Panc1 (cell line): Measurements from ENCODE around the gene ASMTL. TPM values are rescaled to one million over a fixed set of nuclear protein-coding genes. Genes with fewer than 3 reads are reported as not detected.

Source experiments
- ATAC-seq: fragments of 200-7000 bp; cut with Tn5 transposase; 2 replicates; pipeline ENCODE4 v1.9.1; 2020; ENCODE audit warnings: mild to moderate bottlenecking, moderate library complexity
- BruUV-seq: library from RNA; stranded (reverse); fragments of 400-500 nt; replicated peaks from 2 replicates; lab custom pipeline; 2021; lab: Mats Ljungman, UMichigan
- CTCF ChIA-PET: fragments of 300-600 bp; sonication (Branson Sonifier 250); formaldehyde crosslinking; loops from one replicate; lab custom pipeline; 2022; ENCODE audit warnings: antibody characterized with exemption; lab: Charles Lee
- POLR2A ChIA-PET: fragments of 300-600 bp; sonication (Branson Sonifier 250); formaldehyde crosslinking; loops from one replicate; lab custom pipeline; 2022; ENCODE audit warnings: antibody characterized with exemption; lab: Charles Lee
- DNase-seq: peaks from one replicate; pipeline ENCODE4 v3.0.0-alpha.2; 2010; ENCODE audit warnings: low read depth, low spot score
- H3K27ac ChIP-seq: 2 replicates; pipeline ENCODE4 v1.5.1; 2011; ENCODE audit warnings: mild to moderate bottlenecking, low read length, inconsistent platforms
- H3K27me3 ChIP-seq: fragments of 200-500 bp; sonication (Bioruptor generic); 2 replicates; pipeline ENCODE4 v1.6.0; 2014; ENCODE audit warnings: low read length, inconsistent platforms; ENCODE audit not compliant: control insufficient read depth, insufficient read depth
- H3K36me3 ChIP-seq: fragments of 200-500 bp; sonication (Bioruptor generic); 2 replicates; pipeline ENCODE4 v1.5.1; 2014; ENCODE audit warnings: inconsistent platforms, mild to moderate bottlenecking, low read length, moderate library complexity; ENCODE audit not compliant: control insufficient read depth, insufficient read depth
- H3K4me1 ChIP-seq: 2 replicates; pipeline ENCODE4 v1.5.1; 2011; ENCODE audit warnings: inconsistent platforms, mild to moderate bottlenecking, low read length, moderate library complexity; ENCODE audit not compliant: control insufficient read depth, insufficient read depth
- H3K4me3 ChIP-seq, 2 experiments: 2 replicates each; pipeline ENCODE4 v1.5.1; 2011 to 2012; ENCODE audit warnings: low read depth in 2 of 2, low read length in 2 of 2, mild to moderate bottlenecking in 2 of 2, inconsistent platforms in 1 of 2, moderate library complexity in 1 of 2
- H3K9me3 ChIP-seq: fragments of 200-500 bp; sonication (Bioruptor generic); 2 replicates; pipeline ENCODE4 v1.5.1; 2014; ENCODE audit warnings: low read depth, mild to moderate bottlenecking, inconsistent platforms, low read length, moderate library complexity; ENCODE audit not compliant: control insufficient read depth, insufficient read depth
- CTCF ChIP-seq: fragments of 450-650 bp; IDR thresholded peaks from 2 replicates; pipeline ENCODE4 v1.5.1; 2017; ENCODE audit warnings: mild to moderate bottlenecking
- POLR2AphosphoS5 ChIP-seq: IDR thresholded peaks from 2 replicates; pipeline ENCODE4 v1.6.1; 2012; ENCODE audit warnings: mild to moderate bottlenecking, low read depth, low read length, moderate library complexity
- SIN3A ChIP-seq: IDR thresholded peaks from 2 replicates; pipeline ENCODE4 v1.6.1; 2012; ENCODE audit warnings: low read depth, mild to moderate bottlenecking, low read length, moderate library complexity, borderline replicate concordance; ENCODE audit not compliant: insufficient read depth
- TCF7L2 ChIP-seq: IDR thresholded peaks from 2 replicates; pipeline ENCODE4 v1.6.1; 2011; ENCODE audit warnings: mild to moderate bottlenecking, low read depth, low read length, inconsistent platforms
- in situ Hi-C: cut with HindIII; loops from 2 replicates; pipeline ENCODE4 v1.10.0; 2016; ENCODE audit warnings: low sequenced_read_pairs, low pct_unique_long_range_greater_than_20kb
- intact Hi-C: fragments of 100-400 bp; cut with micrococcal nuclease; formaldehyde crosslinking; loops from one replicate; pipeline ENCODE4 v1.10.0; 2022; ENCODE audit not compliant: unreplicated experiment
- total RNA-seq: library from RNA; stranded (reverse); gene quantifications from one replicate; pipeline ENCODE4 v1.2.1, GENCODE V29; 2021; ENCODE audit not compliant: unreplicated experiment
- TF ChIP-seq, protein P1 (sequence below), 2 experiments: IDR thresholded peaks; 2 replicates each; pipeline ENCODE4 v1.6.1; 2011 to 2012; ENCODE audit warnings: low read depth in 2 of 2, control low read depth in 1 of 2, low read length in 1 of 2, mild to moderate bottlenecking in 1 of 2, moderate library complexity in 1 of 2; ENCODE audit not compliant: insufficient read depth in 1 of 2

ASMTL gene
- total RNA-seq, 1 experiment from 2014 or later = 16.5 TPM

- no peak for ATAC-seq
- POLR2A ChIA-PET = no interaction called here
- Histone ChIP-seq H3K4me3 (no peak overlapping the region), H3K27me3 (no peaks in the 10 kb centered on the region), H3K9me3 (no peaks in the 10 kb centered on the region), H3K36me3 (no peaks in the 10 kb centered on the region), H3K4me1 (no peaks in the 10 kb centered on the region), H3K27ac (no peak overlapping the region)
- DNase-seq = no peak
- CTCF ChIA-PET = no interaction called here
- in situ Hi-C loops = no loop called here
- intact Hi-C loops = no loop called here
- no TSS peak for BruUV-seq
- TF ChIP-seq SIN3A (no peak), CTCF (no peak), POLR2AphosphoS5 (no peak), TCF7L2 (no peak)
- TF ChIP-seq, protein P1, sequence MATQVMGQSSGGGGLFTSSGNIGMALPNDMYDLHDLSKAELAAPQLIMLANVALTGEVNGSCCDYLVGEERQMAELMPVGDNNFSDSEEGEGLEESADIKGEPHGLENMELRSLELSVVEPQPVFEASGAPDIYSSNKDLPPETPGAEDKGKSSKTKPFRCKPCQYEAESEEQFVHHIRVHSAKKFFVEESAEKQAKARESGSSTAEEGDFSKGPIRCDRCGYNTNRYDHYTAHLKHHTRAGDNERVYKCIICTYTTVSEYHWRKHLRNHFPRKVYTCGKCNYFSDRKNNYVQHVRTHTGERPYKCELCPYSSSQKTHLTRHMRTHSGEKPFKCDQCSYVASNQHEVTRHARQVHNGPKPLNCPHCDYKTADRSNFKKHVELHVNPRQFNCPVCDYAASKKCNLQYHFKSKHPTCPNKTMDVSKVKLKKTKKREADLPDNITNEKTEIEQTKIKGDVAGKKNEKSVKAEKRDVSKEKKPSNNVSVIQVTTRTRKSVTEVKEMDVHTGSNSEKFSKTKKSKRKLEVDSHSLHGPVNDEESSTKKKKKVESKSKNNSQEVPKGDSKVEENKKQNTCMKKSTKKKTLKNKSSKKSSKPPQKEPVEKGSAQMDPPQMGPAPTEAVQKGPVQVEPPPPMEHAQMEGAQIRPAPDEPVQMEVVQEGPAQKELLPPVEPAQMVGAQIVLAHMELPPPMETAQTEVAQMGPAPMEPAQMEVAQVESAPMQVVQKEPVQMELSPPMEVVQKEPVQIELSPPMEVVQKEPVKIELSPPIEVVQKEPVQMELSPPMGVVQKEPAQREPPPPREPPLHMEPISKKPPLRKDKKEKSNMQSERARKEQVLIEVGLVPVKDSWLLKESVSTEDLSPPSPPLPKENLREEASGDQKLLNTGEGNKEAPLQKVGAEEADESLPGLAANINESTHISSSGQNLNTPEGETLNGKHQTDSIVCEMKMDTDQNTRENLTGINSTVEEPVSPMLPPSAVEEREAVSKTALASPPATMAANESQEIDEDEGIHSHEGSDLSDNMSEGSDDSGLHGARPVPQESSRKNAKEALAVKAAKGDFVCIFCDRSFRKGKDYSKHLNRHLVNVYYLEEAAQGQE (IDR thresholded peaks at IDR 0.05; ENCODE audit: insufficient read depth in 1 of 2, low read depth in 2 of 2, low read length in 1 of 2) = no peak
These were observed 32.3 kb downstream of the ASMTL start for GRCh38 chrX:1420371-1420770.

DNA sequence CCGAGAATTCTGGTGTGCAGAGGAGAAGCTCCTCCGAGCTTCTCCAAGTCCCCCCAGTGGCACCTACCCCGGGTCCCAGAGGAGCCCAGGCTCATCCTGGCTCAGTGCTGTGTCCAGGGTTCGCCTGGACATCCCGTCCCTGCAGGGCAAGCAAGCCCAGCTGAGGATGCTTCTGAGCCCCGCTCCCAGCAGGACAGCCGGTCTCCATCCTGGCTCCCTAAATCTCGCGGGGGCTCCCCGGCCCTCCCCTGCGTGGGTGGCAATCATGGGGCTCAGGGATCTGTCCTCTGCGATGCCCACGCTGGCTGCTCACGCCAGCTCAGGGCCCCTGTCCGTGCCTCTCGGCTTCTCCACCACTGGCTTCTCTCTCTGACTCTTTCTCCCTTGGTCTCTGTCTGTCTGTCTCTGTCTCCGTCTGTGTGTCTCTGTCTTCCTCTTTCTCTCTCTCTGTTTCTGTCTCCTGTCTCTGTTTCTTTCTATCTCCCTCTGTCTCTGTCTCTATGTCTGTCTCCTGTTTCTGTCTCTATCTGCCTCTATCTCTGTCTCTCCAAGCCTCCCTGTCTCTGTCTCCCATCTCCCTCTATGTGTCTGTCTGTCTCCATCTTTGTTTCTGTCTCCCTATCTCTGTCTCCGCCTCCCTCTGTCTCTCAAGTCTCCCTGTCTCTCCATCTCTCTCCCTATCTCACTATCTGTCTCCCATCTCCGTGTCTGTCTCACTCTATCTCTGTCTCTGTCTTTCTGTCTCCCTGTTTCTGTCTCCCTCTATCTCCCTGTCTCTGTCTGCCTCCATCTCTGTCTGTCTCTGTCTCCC is 33.0 kb downstream of the ASMTL start:
- BruUV-seq = no TSS peak
- Histone ChIP-seq H3K36me3 (no peaks in the 10 kb centered on the region), H3K27ac (no peak overlapping the region), H3K4me3 (no peak overlapping the region), H3K9me3 (no peaks in the 10 kb centered on the region), H3K4me1 (no peaks in the 10 kb centered on the region), H3K27me3 (no peaks in the 10 kb centered on the region)
- in situ Hi-C loops = no loop called here
- POLR2A ChIA-PET = no interaction called here
- TF ChIP-seq SIN3A = no peak
- TF ChIP-seq, protein P1 (IDR thresholded peaks at IDR 0.05; ENCODE audit: insufficient read depth in 1 of 2, low read depth in 2 of 2, low read length in 1 of 2) = no peak
- no peak for TF ChIP-seq CTCF
- TF ChIP-seq TCF7L2 = no peak
- TF ChIP-seq POLR2AphosphoS5 = no peak
- DNase-seq (no peak), ATAC-seq (peak; percentile 15; the same call in 1 of the 2 replicates)
- intact Hi-C loops = no loop called here
- CTCF ChIA-PET = no interaction called here
